ENCODE results near the gene SDF2L1.

SDF2L1 gene

GRCh38 chr22:21622011-21622918 lies 19.8 kb upstream of the SDF2L1 start:
- no peak for DNase-seq (ENCODE audit: low spot score)

DNA sequence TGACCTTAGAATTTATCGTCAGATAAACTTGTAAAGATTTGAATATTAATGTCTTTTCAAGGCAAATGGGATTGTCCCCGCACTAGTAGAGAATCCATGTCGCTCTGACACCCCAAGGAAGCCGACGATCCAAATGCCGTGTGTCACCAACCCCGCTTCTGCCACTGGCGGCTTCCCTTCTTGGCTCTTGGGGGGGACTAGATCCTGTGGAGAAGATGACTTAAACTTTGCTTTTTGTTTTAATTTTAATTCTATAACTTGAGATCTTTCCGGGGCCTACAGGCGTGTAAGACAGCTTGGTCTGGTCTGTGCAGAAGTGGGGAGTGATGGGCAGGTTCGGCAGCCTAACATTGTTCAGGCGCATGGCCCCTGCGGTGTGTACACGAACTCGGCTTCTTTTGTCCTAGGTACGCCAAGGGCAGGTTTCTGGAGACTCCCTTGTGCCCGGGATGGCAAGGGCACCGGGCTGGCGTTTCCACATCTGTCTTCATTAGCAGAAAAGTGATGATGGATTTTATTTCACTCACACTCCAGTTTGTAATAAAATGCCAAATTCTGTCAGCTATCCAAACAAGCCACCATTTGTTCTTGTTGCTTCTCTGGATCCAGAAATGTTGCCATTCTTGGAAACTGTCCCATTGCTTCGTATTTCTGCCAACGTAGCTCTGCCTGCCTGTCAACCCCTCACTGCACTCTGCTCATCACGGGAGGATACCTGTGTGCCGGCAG lies 19.0 kb upstream of the SDF2L1 start:
- no peak for DNase-seq (ENCODE audit: low spot score)

DNA sequence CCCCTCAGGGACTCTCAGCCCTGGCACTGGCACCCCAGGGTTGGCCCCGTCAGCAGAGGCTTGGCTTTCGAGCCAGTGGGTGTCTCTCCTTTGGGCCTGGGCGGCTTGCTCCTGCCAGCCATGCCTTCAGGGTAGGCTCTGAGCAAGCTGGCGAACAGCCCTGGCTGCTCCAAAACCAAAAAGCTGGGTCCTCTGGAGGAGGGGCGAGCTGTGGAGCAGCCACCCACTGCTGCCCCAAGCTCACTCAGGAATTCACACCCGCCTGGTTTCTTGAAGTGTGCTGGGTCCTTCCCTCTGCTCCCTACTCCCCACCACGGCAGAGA lies 18.5 kb upstream of the SDF2L1 start:
- DNase-seq (ENCODE audit: low spot score): no peak

DNA sequence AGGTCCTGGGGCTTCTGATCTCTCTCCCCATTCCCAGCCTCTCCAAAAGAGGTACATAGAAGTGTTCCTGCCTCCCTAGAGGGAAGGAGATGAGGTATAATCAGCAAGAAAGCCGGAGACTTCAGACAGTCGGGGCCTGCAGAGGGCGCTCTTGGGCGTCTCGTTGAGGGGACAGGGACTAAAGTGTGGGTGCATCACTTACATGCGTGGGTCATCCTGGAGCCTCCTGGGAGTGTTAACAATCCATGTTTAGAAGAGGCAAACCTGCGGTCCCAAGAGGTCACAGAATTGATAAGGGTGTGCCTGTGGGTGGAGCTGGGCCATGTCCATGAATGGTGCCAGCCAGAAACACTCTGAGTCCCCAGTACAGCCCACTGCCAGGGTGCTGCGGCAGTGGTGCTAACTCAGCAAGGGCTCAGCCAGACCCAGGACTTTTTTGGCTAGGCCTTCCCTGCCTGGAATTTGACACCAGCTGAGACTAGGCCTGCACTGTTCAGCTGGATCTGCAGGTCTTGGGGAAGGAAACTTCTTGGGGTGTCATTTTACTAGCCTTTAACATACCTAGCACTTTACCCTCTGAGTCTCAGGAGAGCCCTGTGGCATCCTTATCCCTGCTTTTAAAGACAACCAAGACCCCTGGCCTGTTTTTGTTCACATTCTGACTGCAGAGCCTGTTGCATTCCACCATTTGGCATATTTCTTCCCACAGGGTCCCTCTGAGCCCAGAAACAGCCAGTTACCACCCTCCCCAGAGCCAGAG lies 17.8 kb upstream of the SDF2L1 start:
- peak; percentile 54 for DNase-seq (ENCODE audit: low spot score)

DNA sequence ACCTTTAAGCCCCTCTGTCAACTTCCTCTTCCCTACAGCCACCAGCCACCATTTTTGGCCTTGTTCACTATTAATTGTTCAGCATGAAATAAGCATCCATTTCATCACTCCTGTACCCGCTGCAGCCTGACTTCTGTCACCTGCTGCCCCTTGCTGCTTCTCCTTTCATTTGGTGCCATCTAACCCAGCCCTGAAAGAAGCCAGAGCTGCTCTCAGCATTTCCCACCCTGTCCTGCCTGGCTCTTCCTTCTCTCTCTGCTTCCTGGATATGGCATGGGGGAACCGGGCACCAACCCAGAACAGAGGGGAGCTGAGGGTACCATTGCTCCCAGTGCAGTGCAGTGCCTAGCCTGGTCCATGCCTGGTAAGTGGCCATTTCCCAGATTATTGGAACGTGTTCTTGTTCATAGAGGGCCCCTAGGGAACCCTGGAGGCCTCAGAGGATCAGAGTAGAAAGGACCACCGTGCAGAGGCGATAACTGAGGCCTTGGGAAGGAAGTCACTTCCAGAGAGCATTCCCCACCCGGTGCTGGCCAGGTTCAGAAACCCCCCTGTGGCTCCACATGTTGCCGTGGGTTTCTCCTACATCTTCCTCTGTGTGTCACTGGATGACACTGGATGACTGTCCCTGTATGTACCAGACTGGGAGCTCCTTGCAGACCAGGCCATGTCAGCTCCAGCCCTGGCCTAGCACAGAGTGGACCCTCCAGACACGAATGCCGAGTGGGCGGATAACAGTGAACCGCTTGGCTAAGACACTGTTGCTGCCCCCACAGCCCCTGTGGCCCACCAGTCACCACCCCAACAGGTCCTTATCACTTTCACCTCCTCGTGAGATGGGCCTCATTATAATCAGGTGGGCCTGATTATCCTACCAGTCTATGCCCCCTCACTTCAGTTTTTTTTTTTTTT lies 17.0 kb upstream of the SDF2L1 start:
- no peak for DNase-seq (ENCODE audit: low spot score)

DNA sequence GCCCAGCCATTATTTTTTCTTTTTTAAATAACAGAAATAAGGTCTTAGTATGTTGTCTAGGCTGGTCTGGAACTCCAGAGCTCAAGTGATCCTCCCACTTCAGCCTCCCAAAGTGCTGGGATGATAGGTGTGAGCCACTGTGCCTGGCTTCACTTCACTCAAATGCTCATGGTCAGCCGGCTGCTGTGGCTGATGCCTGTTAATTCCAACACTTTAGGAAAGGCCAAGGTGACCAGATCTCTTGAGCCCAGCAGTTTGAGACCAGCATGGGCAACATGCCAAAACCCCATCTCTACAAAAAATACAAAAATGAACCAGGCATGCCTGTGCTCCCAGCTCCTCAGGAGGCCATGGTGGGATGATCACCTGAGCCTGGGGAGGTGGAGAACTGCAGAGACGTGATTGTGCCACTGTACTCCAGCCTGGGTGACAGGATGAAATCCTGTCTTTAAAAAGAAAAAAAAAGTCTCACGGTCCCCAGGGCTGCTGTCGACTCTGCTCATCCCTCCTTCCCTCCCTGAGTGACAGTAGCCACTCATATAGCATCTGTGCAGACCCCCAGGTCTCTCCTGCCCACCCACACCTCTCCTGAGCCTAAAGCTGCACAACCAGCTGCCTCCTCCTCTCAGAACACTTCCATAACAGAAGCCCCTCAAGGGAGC lies 15.9 kb upstream of the SDF2L1 start:
- DNase-seq (ENCODE audit: low spot score): no peak

- no peak for DNase-seq (ENCODE audit: low spot score)
Measured at GRCh38 chr22:21626735-21627469, 15.2 kb upstream of the SDF2L1 start.

DNA sequence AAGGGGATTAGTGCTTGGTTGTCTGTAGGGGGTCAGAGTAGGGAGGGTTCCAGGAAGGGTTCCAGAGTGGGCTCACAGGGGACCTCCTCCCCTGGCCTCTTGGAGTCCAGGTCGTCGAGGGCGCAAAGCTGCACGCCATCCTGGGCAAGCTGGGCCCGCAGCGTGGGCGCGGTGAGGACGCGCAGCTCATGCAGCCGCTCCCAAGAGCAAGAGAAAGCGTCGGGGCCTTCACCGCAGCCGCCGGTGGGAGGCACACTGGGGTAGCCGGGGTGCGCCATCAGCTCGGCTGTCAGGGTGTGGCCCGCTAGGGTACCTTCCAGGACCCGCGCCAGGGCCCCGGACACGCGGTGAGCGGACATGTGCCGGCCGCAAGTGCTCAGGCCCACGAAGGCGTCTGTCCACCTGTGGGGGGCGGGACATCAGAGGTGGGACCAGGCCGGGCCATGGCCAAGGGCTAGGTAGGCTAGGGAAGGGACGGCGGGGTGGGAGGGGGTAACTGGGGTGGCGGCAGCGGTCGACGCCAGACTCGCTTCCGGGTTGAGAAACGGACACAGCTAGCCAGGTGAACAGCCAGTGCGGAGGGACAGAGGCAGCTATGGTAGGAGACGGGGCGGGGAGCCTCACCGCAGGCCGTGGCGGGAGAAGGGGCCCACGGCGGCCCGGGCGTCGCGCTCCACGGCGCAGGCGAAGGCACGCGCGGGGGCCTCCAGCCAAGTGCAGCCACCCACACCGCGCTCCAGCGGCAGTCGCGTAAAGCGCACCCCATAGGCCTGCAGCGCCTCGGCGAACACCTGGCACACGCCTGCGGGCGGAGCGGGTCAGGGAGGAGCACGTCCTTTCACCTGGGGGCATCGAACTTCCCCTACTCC lies 13.5 kb upstream of the SDF2L1 start:
- DNase-seq (ENCODE audit: low spot score): no peak

- peak; percentile 95 for DNase-seq (ENCODE audit: low spot score)
Measured at GRCh38 chr22:21629255-21630149, 12.6 kb upstream of the SDF2L1 start, which contains the start of gene YDJC. TSS of gene YDJC (minus strand) at chr22:21630022. CDS start at chr22:21630014, 8 bp downstream.

DNA sequence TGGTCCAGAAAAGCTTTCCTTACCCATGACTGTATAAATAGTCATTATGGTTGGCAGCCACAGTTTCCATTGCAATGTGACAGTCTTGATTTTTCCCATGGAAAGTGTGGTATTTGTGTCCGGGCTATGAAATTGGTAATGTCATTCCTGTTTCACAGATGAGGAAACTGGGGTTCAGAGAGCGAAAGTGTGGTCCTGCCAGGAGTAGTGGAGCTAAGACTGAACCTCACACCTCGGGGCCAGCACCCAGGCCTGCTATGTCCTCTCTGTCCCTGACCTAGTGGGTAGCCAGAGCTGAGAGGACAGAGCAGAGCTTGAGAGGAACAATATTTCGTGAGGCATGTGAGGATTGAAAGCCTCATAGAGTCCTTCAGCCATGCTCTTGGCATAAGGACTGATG lies 11.1 kb upstream of the SDF2L1 start:
- DNase-seq (ENCODE audit: low spot score): no peak

GRCh38 chr22:21632237-21632895 lies 9.7 kb upstream of the SDF2L1 start, which contains the start of gene CCDC116:
TSS of gene CCDC116 (plus strand) at chr22:21632760. CDS start at chr22:21633182, 422 bp downstream.
- peak; percentile 78 for DNase-seq (ENCODE audit: low spot score)

DNA sequence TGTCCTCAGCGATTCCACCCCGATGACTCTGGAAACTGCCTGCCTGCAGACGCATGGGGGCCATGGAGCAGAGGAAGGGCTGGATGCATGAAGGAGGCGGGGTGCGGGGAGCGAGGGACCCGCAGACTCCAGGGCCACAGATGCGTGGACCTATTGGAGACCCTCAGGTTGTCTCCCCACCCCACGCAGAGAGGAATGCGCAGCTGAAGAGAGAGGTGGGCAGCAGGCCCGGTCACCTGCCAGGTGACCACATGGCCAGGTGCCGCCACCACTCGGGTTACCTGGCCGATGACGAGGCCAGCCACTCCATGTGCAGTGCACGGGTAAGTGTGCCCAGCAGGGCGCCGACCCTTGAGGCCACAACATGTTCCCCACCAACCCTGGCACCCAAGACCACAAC lies 9.2 kb upstream of the SDF2L1 start:
- DNase-seq (ENCODE audit: low spot score): no peak

DNA sequence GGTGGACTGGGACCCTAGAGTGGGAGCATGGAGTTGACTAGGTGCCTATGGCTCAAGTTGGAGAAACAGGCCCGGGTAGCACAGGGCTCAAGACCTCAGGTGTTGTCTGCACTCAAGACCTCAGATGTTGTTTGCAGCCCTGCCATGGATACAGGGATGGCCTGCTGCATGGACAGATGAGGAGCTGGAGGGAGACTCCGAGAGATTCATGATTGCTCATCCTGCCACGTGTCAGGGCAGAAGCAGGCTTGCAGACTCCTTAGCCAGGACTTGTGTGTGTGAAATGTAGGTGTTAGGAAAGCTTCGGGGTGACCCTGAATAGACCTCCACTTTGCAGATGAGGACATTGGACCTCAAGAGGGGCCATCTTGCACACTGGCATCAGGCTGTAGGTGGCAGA lies 8.6 kb upstream of the SDF2L1 start:
- DNase-seq (ENCODE audit: low spot score): no peak

GRCh38 chr22:21634081-21634480 lies 8.0 kb upstream of the SDF2L1 start:
- no peak for DNase-seq (ENCODE audit: low spot score)

- no peak for DNase-seq (ENCODE audit: low spot score)
Measured at GRCh38 chr22:21634844-21635243, 7.3 kb upstream of the SDF2L1 start.

GRCh38 chr22:21635771-21636510 lies 6.2 kb upstream of the SDF2L1 start:
- no peak for DNase-seq (ENCODE audit: low spot score)
